GM12878 (cell line): Measurements from ENCODE around the gene GADD45A. TPM values are rescaled to one million over a fixed set of nuclear protein-coding genes. Genes with fewer than 3 reads are reported as not detected.
A peak's percentile ranks its signal among the peaks of the same experiment; 100 is the strongest.

ENCODE experiments used
- BMI1 ChIP-seq: fragments of 450-650 bp; IDR thresholded peaks from 2 replicates; pipeline ENCODE4 v1.6.1; 2016; ENCODE audit warnings: mild to moderate bottlenecking, moderate library complexity, borderline replicate concordance
- CBFB ChIP-seq: IDR thresholded peaks from 2 replicates; pipeline ENCODE4 v1.6.1; 2016; ENCODE audit warnings: antibody characterized with exemption, low read depth
- GABPA ChIP-seq: IDR thresholded peaks from 2 replicates; pipeline ENCODE4 v1.6.1; 2014; ENCODE audit warnings: antibody characterized with exemption, low read depth, mild to moderate bottlenecking, inconsistent platforms
- IRF4 ChIP-seq: IDR thresholded peaks from 2 replicates; pipeline ENCODE4 v1.6.1; 2011; ENCODE audit warnings: low read depth, low read length
- MTA2 ChIP-seq: fragments of 450-650 bp; IDR thresholded peaks from 2 replicates; pipeline ENCODE4 v1.6.1; 2016; ENCODE audit warnings: low read depth, mild to moderate bottlenecking, moderate library complexity
- POLR2AphosphoS2 ChIP-seq: IDR thresholded peaks from 2 replicates; pipeline ENCODE4 v1.6.1; 2011; ENCODE audit warnings: low read depth, mild to moderate bottlenecking, low read length, improper control_type of control experiment, moderate library complexity
- RAD51 ChIP-seq: fragments of 450-650 bp; IDR thresholded peaks from 2 replicates; pipeline ENCODE4 v1.6.1; 2016; ENCODE audit warnings: moderate library complexity, mild to moderate bottlenecking, inconsistent platforms
- RB1 ChIP-seq: fragments of 450-650 bp; formaldehyde crosslinking; IDR thresholded peaks from 2 replicates; pipeline ENCODE4 v1.6.1; 2017; ENCODE audit warnings: mild to moderate bottlenecking, borderline replicate concordance
- SUZ12 ChIP-seq: fragments of 200-600 bp; sonication (generic); IDR thresholded peaks from one replicate; pipeline ENCODE4 v1.6.1; 2018; ENCODE audit warnings: antibody characterized with exemption, mild to moderate bottlenecking; ENCODE audit not compliant: unreplicated experiment
- TAF1 ChIP-seq: IDR thresholded peaks from 2 replicates; pipeline ENCODE4 v1.6.1; 2011; ENCODE audit warnings: mild to moderate bottlenecking, low read depth, low read length, borderline replicate concordance
- TARDBP ChIP-seq: IDR thresholded peaks from 2 replicates; pipeline ENCODE4 v1.6.1; 2016; ENCODE audit warnings: borderline replicate concordance
- ZNF384 ChIP-seq: IDR thresholded peaks from 2 replicates; pipeline ENCODE4 v1.6.1; 2012; ENCODE audit warnings: low read depth, mild to moderate bottlenecking, low read length, improper control_type of control experiment, borderline replicate concordance
- ZZZ3 ChIP-seq: IDR thresholded peaks from 2 replicates; pipeline ENCODE4 v1.6.1; 2011; ENCODE audit warnings: low read depth; ENCODE audit not compliant: control insufficient read depth, insufficient read length
- polyA plus RNA-seq, 11 experiments: library from polyadenylated mRNA; depleted of rRNA in 4 of 11; unstranded in 6 of 11; stranded (reverse) in 5 of 11; fragments of >200 nt; fragmentation: Nextera tagmentation in 4 of 11; fragmentation: Illumina TruSeq in 1 of 11; extraction: Ambion mirVana in 4 of 11; extraction: Trizol in 1 of 11; gene quantifications; 1 replicate in 1 of 11; 2 replicates in 10 of 11; pipeline versions ENCODE4 v1.2.1 to v1.2.3, GENCODE V29; 2011 to 2016; ENCODE audit warnings: inconsistent platforms in 2 of 11, missing spikeins in 2 of 11, low read depth in 1 of 11
- total RNA-seq, 4 experiments: library from RNA; depleted of rRNA in 3 of 4; stranded (reverse); fragments of >200 nt in 3 of 4; fragmentation: Illumina TruSeq in 1 of 4; extraction: Trizol in 1 of 4; gene quantifications; 2 replicates each; pipeline versions ENCODE4 v1.2.1 to v1.2.3, GENCODE V29; 2013 to 2021
- TF ChIP-seq, protein P1 (sequence below): fragments of 450-650 bp; IDR thresholded peaks from 2 replicates; pipeline ENCODE4 v1.6.1; 2018; ENCODE audit warnings: mild to moderate bottlenecking, low read depth, moderate library complexity; ENCODE audit not compliant: partially characterized antibody
- TF ChIP-seq, protein P2 (sequence below): fragments of 450-650 bp; IDR thresholded peaks from 2 replicates; pipeline ENCODE4 v1.6.1; 2017; ENCODE audit warnings: mild to moderate bottlenecking, moderate library complexity
- TF ChIP-seq, protein P3 (sequence below): fragments of 450-650 bp; formaldehyde crosslinking; IDR thresholded peaks from 2 replicates; pipeline ENCODE4 v1.4.0; 2020; ENCODE audit warnings: mild to moderate bottlenecking, moderate library complexity
- TF ChIP-seq, protein P4 (sequence below): IDR thresholded peaks from 2 replicates; pipeline ENCODE4 v1.6.1; 2012; ENCODE audit warnings: low read depth, low read length, improper control_type of control experiment
- TF ChIP-seq, protein P5 (sequence below): fragments of 450-650 bp; IDR thresholded peaks from 2 replicates; pipeline ENCODE4 v1.6.1; 2017; ENCODE audit warnings: borderline replicate concordance

The GADD45A gene
- total and polyA plus RNA-seq, 10 of the 15 experiments (the other 5 are each of a cell fraction or from before 2014, with no cell fraction given): 4.7 to 48.9 (median 18.5) TPM

DNA sequence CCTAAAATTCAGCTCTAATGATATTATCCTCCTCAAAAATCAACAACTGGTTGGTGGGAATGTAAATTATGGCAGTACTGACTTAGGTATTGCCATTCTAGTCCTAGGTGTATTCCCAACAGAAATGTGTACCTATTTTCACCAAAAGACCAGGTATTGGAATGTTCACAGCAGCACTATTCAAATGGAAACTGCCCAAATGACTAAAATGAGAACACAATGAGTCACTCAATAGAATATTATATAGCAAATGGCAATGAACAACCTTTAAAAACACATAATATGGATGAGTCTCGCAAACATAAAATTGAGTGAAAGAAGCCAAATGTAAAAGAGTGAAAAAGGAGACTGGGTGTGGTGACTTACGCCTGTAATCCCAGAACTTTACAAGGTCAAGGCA, 44.9 kb downstream of the GADD45A start (continued):
- no peak for TF ChIP-seq SUZ12
- TF ChIP-seq, protein P1, sequence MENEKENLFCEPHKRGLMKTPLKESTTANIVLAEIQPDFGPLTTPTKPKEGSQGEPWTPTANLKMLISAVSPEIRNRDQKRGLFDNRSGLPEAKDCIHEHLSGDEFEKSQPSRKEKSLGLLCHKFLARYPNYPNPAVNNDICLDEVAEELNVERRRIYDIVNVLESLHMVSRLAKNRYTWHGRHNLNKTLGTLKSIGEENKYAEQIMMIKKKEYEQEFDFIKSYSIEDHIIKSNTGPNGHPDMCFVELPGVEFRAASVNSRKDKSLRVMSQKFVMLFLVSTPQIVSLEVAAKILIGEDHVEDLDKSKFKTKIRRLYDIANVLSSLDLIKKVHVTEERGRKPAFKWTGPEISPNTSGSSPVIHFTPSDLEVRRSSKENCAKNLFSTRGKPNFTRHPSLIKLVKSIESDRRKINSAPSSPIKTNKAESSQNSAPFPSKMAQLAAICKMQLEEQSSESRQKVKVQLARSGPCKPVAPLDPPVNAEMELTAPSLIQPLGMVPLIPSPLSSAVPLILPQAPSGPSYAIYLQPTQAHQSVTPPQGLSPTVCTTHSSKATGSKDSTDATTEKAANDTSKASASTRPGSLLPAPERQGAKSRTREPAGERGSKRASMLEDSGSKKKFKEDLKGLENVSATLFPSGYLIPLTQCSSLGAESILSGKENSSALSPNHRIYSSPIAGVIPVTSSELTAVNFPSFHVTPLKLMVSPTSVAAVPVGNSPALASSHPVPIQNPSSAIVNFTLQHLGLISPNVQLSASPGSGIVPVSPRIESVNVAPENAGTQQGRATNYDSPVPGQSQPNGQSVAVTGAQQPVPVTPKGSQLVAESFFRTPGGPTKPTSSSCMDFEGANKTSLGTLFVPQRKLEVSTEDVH: no peak
- TF ChIP-seq, protein P2, sequence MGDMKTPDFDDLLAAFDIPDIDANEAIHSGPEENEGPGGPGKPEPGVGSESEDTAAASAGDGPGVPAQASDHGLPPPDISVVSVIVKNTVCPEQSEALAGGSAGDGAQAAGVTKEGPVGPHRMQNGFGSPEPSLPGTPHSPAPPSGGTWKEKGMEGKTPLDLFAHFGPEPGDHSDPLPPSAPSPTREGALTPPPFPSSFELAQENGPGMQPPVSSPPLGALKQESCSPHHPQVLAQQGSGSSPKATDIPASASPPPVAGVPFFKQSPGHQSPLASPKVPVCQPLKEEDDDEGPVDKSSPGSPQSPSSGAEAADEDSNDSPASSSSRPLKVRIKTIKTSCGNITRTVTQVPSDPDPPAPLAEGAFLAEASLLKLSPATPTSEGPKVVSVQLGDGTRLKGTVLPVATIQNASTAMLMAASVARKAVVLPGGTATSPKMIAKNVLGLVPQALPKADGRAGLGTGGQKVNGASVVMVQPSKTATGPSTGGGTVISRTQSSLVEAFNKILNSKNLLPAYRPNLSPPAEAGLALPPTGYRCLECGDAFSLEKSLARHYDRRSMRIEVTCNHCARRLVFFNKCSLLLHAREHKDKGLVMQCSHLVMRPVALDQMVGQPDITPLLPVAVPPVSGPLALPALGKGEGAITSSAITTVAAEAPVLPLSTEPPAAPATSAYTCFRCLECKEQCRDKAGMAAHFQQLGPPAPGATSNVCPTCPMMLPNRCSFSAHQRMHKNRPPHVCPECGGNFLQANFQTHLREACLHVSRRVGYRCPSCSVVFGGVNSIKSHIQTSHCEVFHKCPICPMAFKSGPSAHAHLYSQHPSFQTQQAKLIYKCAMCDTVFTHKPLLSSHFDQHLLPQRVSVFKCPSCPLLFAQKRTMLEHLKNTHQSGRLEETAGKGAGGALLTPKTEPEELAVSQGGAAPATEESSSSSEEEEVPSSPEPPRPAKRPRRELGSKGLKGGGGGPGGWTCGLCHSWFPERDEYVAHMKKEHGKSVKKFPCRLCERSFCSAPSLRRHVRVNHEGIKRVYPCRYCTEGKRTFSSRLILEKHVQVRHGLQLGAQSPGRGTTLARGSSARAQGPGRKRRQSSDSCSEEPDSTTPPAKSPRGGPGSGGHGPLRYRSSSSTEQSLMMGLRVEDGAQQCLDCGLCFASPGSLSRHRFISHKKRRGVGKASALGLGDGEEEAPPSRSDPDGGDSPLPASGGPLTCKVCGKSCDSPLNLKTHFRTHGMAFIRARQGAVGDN: no peak
- TF ChIP-seq RB1: no peak
- TF ChIP-seq TAF1: no peak
- peak; percentile 85 for TF ChIP-seq IRF4
- TF ChIP-seq MTA2: peak; percentile 38; the same call in 1 of the 2 replicates
- no peak for TF ChIP-seq TARDBP
- TF ChIP-seq, protein P3, sequence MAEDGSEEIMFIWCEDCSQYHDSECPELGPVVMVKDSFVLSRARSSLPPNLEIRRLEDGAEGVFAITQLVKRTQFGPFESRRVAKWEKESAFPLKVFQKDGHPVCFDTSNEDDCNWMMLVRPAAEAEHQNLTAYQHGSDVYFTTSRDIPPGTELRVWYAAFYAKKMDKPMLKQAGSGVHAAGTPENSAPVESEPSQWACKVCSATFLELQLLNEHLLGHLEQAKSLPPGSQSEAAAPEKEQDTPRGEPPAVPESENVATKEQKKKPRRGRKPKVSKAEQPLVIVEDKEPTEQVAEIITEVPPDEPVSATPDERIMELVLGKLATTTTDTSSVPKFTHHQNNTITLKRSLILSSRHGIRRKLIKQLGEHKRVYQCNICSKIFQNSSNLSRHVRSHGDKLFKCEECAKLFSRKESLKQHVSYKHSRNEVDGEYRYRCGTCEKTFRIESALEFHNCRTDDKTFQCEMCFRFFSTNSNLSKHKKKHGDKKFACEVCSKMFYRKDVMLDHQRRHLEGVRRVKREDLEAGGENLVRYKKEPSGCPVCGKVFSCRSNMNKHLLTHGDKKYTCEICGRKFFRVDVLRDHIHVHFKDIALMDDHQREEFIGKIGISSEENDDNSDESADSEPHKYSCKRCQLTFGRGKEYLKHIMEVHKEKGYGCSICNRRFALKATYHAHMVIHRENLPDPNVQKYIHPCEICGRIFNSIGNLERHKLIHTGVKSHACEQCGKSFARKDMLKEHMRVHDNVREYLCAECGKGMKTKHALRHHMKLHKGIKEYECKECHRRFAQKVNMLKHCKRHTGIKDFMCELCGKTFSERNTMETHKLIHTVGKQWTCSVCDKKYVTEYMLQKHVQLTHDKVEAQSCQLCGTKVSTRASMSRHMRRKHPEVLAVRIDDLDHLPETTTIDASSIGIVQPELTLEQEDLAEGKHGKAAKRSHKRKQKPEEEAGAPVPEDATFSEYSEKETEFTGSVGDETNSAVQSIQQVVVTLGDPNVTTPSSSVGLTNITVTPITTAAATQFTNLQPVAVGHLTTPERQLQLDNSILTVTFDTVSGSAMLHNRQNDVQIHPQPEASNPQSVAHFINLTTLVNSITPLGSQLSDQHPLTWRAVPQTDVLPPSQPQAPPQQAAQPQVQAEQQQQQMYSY: no peak
- TF ChIP-seq, protein P4, sequence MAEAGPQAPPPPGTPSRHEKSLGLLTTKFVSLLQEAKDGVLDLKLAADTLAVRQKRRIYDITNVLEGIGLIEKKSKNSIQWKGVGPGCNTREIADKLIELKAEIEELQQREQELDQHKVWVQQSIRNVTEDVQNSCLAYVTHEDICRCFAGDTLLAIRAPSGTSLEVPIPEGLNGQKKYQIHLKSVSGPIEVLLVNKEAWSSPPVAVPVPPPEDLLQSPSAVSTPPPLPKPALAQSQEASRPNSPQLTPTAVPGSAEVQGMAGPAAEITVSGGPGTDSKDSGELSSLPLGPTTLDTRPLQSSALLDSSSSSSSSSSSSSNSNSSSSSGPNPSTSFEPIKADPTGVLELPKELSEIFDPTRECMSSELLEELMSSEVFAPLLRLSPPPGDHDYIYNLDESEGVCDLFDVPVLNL: no peak
- TF ChIP-seq ZZZ3: no peak
- TF ChIP-seq CBFB: no peak
- TF ChIP-seq POLR2AphosphoS2: no peak
- TF ChIP-seq, protein P5, sequence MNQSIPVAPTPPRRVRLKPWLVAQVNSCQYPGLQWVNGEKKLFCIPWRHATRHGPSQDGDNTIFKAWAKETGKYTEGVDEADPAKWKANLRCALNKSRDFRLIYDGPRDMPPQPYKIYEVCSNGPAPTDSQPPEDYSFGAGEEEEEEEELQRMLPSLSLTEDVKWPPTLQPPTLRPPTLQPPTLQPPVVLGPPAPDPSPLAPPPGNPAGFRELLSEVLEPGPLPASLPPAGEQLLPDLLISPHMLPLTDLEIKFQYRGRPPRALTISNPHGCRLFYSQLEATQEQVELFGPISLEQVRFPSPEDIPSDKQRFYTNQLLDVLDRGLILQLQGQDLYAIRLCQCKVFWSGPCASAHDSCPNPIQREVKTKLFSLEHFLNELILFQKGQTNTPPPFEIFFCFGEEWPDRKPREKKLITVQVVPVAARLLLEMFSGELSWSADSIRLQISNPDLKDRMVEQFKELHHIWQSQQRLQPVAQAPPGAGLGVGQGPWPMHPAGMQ: no peak
- TF ChIP-seq ZNF384: no peak
- 0 out of 2 replicates have a peak, but pooled peaks have one; percentile 37 for TF ChIP-seq GABPA
- no peak for TF ChIP-seq RAD51
- TF ChIP-seq BMI1: no peak
